Chondrocyte (in vitro differentiated cells): Measurements from ENCODE around the gene DSCAM. TPM values are rescaled to one million over a fixed set of nuclear protein-coding genes. Genes with fewer than 3 reads are reported as not detected.

Source experiments
- DNase-seq: peaks from one replicate; pipeline ENCODE4 v3.0.0; 2021; ENCODE audit warnings: mixed read lengths, low spot score
- H3K27ac Mint-ChIP-seq: one replicate; pipeline ENCODE4 v1.8.0; 2021; ENCODE audit warnings: mild to moderate bottlenecking, moderate library complexity, mixed read lengths; ENCODE audit not compliant: unreplicated experiment
- H3K27me3 Mint-ChIP-seq: 2 replicates; pipeline ENCODE4 v1.8.0; 2021; ENCODE audit warnings: low read depth, mixed read lengths
- H3K36me3 Mint-ChIP-seq: 2 replicates; pipeline ENCODE4 v1.8.0; 2021; ENCODE audit warnings: low read depth, mixed read lengths
- H3K4me1 Mint-ChIP-seq: 2 replicates; pipeline ENCODE4 v1.8.0; 2021; ENCODE audit warnings: low read depth, mild to moderate bottlenecking, mixed read lengths
- H3K4me3 Mint-ChIP-seq: one replicate; pipeline ENCODE4 v1.8.0; 2021; ENCODE audit warnings: mild to moderate bottlenecking, moderate library complexity, mixed read lengths; ENCODE audit not compliant: unreplicated experiment
- H3K9me3 Mint-ChIP-seq: 2 replicates; pipeline ENCODE4 v1.8.0; 2021; ENCODE audit warnings: low read depth, mixed read lengths
- total RNA-seq: library from RNA; stranded (reverse); gene quantifications from 3 replicates; pipeline ENCODE4 v1.2.1, GENCODE V29; 2021
- TF ChIP-seq, protein P1 (sequence below): fragments of 200-600 bp; sonication (generic); IDR thresholded peaks from 2 replicates; pipeline ENCODE4 v1.5.0; 2021; ENCODE audit warnings: antibody characterized with exemption, mild to moderate bottlenecking, moderate library complexity

Gene DSCAM
- total RNA-seq, 1 donor from 2014 or later, result not detected

DNA sequence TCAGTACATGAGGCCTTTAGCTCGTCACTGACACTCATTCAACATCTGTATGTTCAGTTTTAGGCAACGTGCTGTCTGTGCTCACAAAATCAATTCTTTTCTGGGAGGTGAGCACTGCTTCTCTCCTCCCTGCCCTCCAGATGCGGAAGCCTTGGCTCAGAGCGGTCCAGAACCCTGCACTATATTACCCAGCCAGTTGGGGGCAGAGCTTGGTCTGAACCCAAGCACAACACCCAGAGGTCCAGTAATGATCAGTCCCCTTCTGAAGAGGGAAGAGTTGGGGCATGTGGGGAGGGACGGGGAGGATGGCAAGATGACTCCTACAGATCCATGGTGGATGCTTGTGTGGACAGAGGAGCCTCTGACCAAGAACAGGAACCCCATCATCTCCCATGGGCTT is 5.6 kb upstream of the DSCAM start:
- Mint-ChIP-seq H3K27ac (no peak overlapping the region), H3K27me3 (peaks cover 13% of the 10 kb centered on the region), H3K4me3 (no peak overlapping the region), H3K4me1 (no peaks in the 10 kb centered on the region), H3K36me3 (no peaks in the 10 kb centered on the region), H3K9me3 (no peaks in the 10 kb centered on the region)
- TF ChIP-seq, protein P1, sequence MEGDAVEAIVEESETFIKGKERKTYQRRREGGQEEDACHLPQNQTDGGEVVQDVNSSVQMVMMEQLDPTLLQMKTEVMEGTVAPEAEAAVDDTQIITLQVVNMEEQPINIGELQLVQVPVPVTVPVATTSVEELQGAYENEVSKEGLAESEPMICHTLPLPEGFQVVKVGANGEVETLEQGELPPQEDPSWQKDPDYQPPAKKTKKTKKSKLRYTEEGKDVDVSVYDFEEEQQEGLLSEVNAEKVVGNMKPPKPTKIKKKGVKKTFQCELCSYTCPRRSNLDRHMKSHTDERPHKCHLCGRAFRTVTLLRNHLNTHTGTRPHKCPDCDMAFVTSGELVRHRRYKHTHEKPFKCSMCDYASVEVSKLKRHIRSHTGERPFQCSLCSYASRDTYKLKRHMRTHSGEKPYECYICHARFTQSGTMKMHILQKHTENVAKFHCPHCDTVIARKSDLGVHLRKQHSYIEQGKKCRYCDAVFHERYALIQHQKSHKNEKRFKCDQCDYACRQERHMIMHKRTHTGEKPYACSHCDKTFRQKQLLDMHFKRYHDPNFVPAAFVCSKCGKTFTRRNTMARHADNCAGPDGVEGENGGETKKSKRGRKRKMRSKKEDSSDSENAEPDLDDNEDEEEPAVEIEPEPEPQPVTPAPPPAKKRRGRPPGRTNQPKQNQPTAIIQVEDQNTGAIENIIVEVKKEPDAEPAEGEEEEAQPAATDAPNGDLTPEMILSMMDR, result no peak
- no peak for DNase-seq

DNA sequence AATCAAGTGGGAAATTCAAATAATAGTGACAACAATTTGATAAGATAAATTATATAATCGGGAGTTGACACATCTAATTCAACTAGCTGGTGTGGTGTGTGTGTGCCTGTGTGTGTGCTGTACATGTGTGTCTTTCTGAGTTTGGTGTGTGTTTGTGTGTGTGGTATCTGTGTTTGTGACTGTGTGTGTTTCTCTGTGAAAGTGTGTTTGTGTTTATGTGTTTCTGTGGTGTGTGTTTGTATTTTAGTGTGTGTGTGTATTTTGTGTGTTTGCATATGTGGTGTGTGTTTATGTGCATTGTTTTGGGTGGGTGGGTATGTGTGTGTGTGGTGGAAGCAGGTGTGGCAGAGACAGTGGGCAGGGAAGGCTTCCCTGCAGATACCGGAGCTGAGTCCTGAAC is 4.8 kb upstream of the DSCAM start:
- Mint-ChIP-seq H3K27ac (no peak overlapping the region), H3K9me3 (no peaks in the 10 kb centered on the region), H3K4me3 (no peak overlapping the region), H3K27me3 (peaks cover 20% of the 10 kb centered on the region), H3K36me3 (no peaks in the 10 kb centered on the region), H3K4me1 (peaks cover 6% of the 10 kb centered on the region)
- no peak for DNase-seq
- TF ChIP-seq, protein P1, result no peak

GRCh38 chr21:40850071-40850470 is 3.1 kb upstream of the DSCAM start:
- H3K36me3 Mint-ChIP-seq, result no peaks in the 10 kb centered on the region
- TF ChIP-seq, protein P1, result no peak
- DNase-seq, result no peak
- H3K27ac Mint-ChIP-seq, result no peak overlapping the region
- peaks cover 30% of the 10 kb centered on the region for H3K27me3 Mint-ChIP-seq
- H3K9me3 Mint-ChIP-seq, result no peaks in the 10 kb centered on the region
- no peak overlapping the region for H3K4me3 Mint-ChIP-seq
- H3K4me1 Mint-ChIP-seq, result peaks cover 6% of the 10 kb centered on the region

- H3K4me1 Mint-ChIP-seq, result peaks cover 6% of the 10 kb centered on the region
- H3K27me3 Mint-ChIP-seq, result peaks cover 35% of the 10 kb centered on the region
- no peaks in the 10 kb centered on the region for H3K9me3 Mint-ChIP-seq
- no peaks in the 10 kb centered on the region for H3K36me3 Mint-ChIP-seq
- no peak for DNase-seq
- H3K27ac Mint-ChIP-seq, result no peak overlapping the region
- TF ChIP-seq, protein P1, result no peak
- no peak overlapping the region for H3K4me3 Mint-ChIP-seq
These were observed 993 bp upstream of the DSCAM start for GRCh38 chr21:40847951-40848350.

DNA sequence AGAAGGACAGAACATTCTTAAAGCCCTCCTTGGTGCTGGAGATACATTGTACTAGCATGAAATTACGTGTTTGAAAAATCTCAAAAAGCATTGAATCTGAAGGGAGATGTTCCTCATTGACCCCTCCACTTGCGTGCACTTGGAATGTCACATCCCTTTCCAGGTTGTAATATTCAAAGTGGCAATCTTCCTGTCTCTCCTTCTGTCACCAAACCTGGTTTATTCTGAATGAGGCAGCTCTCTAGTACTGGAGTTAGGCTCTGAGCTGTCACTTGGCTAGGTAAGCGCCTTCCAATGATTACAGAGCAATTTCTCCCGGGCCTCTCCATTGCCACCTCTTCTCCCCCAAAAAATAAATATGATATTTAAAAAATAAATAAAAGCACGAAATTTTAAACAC is 855 bp downstream of the DSCAM start:
- H3K27ac Mint-ChIP-seq, result no peak overlapping the region
- H3K36me3 Mint-ChIP-seq, result no peaks in the 10 kb centered on the region
- peaks cover 14% of the 10 kb centered on the region for H3K4me1 Mint-ChIP-seq
- TF ChIP-seq, protein P1, result no peak
- H3K27me3 Mint-ChIP-seq, result peaks cover 49% of the 10 kb centered on the region
- H3K9me3 Mint-ChIP-seq, result no peaks in the 10 kb centered on the region
- no peak overlapping the region for H3K4me3 Mint-ChIP-seq
- DNase-seq, result no peak
